ENCODE measurements around the gene CXCL11.
"Not testable (repeated sequence)": the region's sequence is repeated elsewhere in the genome, so short reads cannot be mapped to it uniquely, and the experiment has no call there.

CXCL11 gene

GRCh38 chr4:76000279-76000678 is 35.6 kb downstream of the CXCL11 start:
- ATAC-seq (ENCODE audit: low read depth) (no peak), DNase-seq (ENCODE audit: low spot score) (no peak)
- no peaks in the 10 kb centered on the region for H3K36me3 ChIP-seq (ENCODE audit: low read depth)
- H3K4me1 ChIP-seq (ENCODE audit: insufficient read depth, poor library complexity, severe bottlenecking), result peaks cover 7% of the 10 kb centered on the region
- TF ChIP-seq CTCF (IDR thresholded peaks at IDR 0.05; ENCODE audit: poor library complexity, severe bottlenecking), result no peak
- H3K27me3 ChIP-seq (ENCODE audit: insufficient read depth, poor library complexity, severe bottlenecking), result no peaks in the 10 kb centered on the region
- no peaks in the 10 kb centered on the region for H3K9me3 ChIP-seq (ENCODE audit: severe bottlenecking)
- no peak overlapping the region for H3K4me3 ChIP-seq (ENCODE audit: severe bottlenecking)
- no peak overlapping the region for H3K27ac ChIP-seq (ENCODE audit: poor library complexity, severe bottlenecking)

- not testable (repeated sequence) for H3K27ac ChIP-seq (ENCODE audit: poor library complexity, severe bottlenecking); ATAC-seq (ENCODE audit: low read depth); H3K36me3 ChIP-seq (ENCODE audit: low read depth); H3K4me3 ChIP-seq (ENCODE audit: severe bottlenecking); H3K27me3 ChIP-seq (ENCODE audit: insufficient read depth, poor library complexity, severe bottlenecking); DNase-seq (ENCODE audit: low spot score); H3K4me1 ChIP-seq (ENCODE audit: insufficient read depth, poor library complexity, severe bottlenecking); H3K9me3 ChIP-seq (ENCODE audit: severe bottlenecking)
Observed at GRCh38 chr4:75998525-75999147, 37.2 kb downstream of the CXCL11 start.

GRCh38 chr4:75997946-75998345 is 37.9 kb downstream of the CXCL11 start:
- H3K9me3 ChIP-seq (ENCODE audit: severe bottlenecking), result no peaks in the 10 kb centered on the region
- ATAC-seq (ENCODE audit: low read depth) (no peak), DNase-seq (ENCODE audit: low spot score) (no peak)
- H3K36me3 ChIP-seq (ENCODE audit: low read depth), result no peaks in the 10 kb centered on the region
- no peaks in the 10 kb centered on the region for H3K27me3 ChIP-seq (ENCODE audit: insufficient read depth, poor library complexity, severe bottlenecking)
- no peak overlapping the region for H3K4me3 ChIP-seq (ENCODE audit: severe bottlenecking)
- no peak overlapping the region for H3K27ac ChIP-seq (ENCODE audit: poor library complexity, severe bottlenecking)
- TF ChIP-seq CTCF (IDR thresholded peaks at IDR 0.05; ENCODE audit: poor library complexity, severe bottlenecking), result no peak
- peaks cover 7% of the 10 kb centered on the region for H3K4me1 ChIP-seq (ENCODE audit: insufficient read depth, poor library complexity, severe bottlenecking)

- Histone ChIP-seq H3K4me1 (ENCODE audit: insufficient read depth, poor library complexity, severe bottlenecking) (peaks cover 2% of the 10 kb centered on the region), H3K4me3 (ENCODE audit: severe bottlenecking) (no peak overlapping the region), H3K27ac (ENCODE audit: poor library complexity, severe bottlenecking) (no peak overlapping the region), H3K27me3 (ENCODE audit: insufficient read depth, poor library complexity, severe bottlenecking) (no peaks in the 10 kb centered on the region), H3K9me3 (ENCODE audit: severe bottlenecking) (no peaks in the 10 kb centered on the region), H3K36me3 (ENCODE audit: low read depth) (no peaks in the 10 kb centered on the region)
- TF ChIP-seq CTCF (IDR thresholded peaks at IDR 0.05; ENCODE audit: poor library complexity, severe bottlenecking), result no peak
- no peak for DNase-seq (ENCODE audit: low spot score)
- ATAC-seq (ENCODE audit: low read depth), result no peak
Observed at GRCh38 chr4:75997081-75997480, 38.8 kb downstream of the CXCL11 start.

- H3K9me3 ChIP-seq (ENCODE audit: severe bottlenecking), result no peaks in the 10 kb centered on the region
- no peak overlapping the region for H3K4me3 ChIP-seq (ENCODE audit: severe bottlenecking)
- H3K27me3 ChIP-seq (ENCODE audit: insufficient read depth, poor library complexity, severe bottlenecking), result no peaks in the 10 kb centered on the region
- peak; percentile 81 for TF ChIP-seq CTCF (IDR thresholded peaks at IDR 0.05; ENCODE audit: poor library complexity, severe bottlenecking)
- DNase-seq (ENCODE audit: low spot score) (no peak), ATAC-seq (ENCODE audit: low read depth) (no peak)
- H3K4me1 ChIP-seq (ENCODE audit: insufficient read depth, poor library complexity, severe bottlenecking), result peaks cover 6% of the 10 kb centered on the region
- no peaks in the 10 kb centered on the region for H3K36me3 ChIP-seq (ENCODE audit: low read depth)
- H3K27ac ChIP-seq (ENCODE audit: poor library complexity, severe bottlenecking), result no peak overlapping the region
Observed at GRCh38 chr4:75995727-75996126, 40.1 kb downstream of the CXCL11 start.

All from RWPE2 (cell line).